Measurements from ENCODE around the gene TMEM201.

DNA sequence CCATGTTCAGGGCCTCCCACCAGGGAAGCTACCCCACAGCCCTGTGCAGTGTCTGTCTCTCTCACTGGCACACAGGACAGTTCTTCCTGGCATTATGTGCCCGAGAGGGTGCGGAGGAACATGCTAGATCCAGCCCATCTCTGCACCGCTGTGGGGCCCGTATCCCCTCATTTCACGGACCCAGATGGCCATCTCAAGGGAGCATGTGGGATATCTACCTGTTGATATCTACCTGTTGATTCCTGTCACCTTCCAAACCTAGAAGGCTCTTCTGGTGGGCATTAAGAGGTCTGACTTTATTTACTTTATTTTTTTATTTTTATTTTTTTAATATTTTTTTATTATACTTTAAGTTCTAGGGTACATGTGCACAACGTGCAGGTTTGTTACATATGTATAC is 74.5 kb downstream of the TMEM201 start:
- TF ChIP-seq ZBTB7A (IDR thresholded peaks at IDR 0.05; ENCODE audit: low read depth): no peak
- TF ChIP-seq RAD21 (IDR thresholded peaks at IDR 0.05; ENCODE audit: low read depth): no peak
- TF ChIP-seq TAF1 (IDR thresholded peaks at IDR 0.05; ENCODE audit: low read depth): no peak

All from Ishikawa (cell line).